ENCODE data around the gene ALKBH2. TPM values are rescaled to one million over a fixed set of nuclear protein-coding genes. Genes with fewer than 3 reads are reported as not detected.

Gene ALKBH2
- total RNA-seq (2014; rRNA removed; shearing (Covaris generic)): 29.6 and 40.1 TPM in 2 replicates

- DNase-seq: peak; percentile 92
- Histone ChIP-seq H3K27me3 (ENCODE audit: control insufficient read depth, insufficient read depth, low read length) (no peaks in the 10 kb centered on the region), H3K4me3 (ENCODE audit: insufficient read depth, low read depth, low read length) (peak within 1 kb of the TSS; percentile 37), H3K36me3 (replicated peaks; ENCODE audit: control insufficient read depth, insufficient read depth, low read length) (peaks cover 9% of the 10 kb centered on the region)
These were observed at the start of gene ALKBH2 for GRCh38 chr12:109093022-109093918. Gene ALKBH2 (minus strand): TSS chr12:109093472. CDS start chr12:109092786, 686 bp downstream.

GRCh38 chr12:109140560-109140959 is 47.3 kb upstream of the ALKBH2 start:
- no peaks in the 10 kb centered on the region for H3K27me3 ChIP-seq (ENCODE audit: control insufficient read depth, insufficient read depth, low read length)
- no peak overlapping the region for H3K4me3 ChIP-seq (ENCODE audit: insufficient read depth, low read depth, low read length)
- DNase-seq: no peak
- H3K36me3 ChIP-seq (replicated peaks; ENCODE audit: control insufficient read depth, insufficient read depth, low read length): no peaks in the 10 kb centered on the region

GRCh38 chr12:109139791-109140190 is 46.5 kb upstream of the ALKBH2 start:
- DNase-seq: no peak
- Histone ChIP-seq H3K36me3 (replicated peaks; ENCODE audit: control insufficient read depth, insufficient read depth, low read length) (no peaks in the 10 kb centered on the region), H3K27me3 (ENCODE audit: control insufficient read depth, insufficient read depth, low read length) (no peaks in the 10 kb centered on the region), H3K4me3 (ENCODE audit: insufficient read depth, low read depth, low read length) (no peak overlapping the region)

DNA sequence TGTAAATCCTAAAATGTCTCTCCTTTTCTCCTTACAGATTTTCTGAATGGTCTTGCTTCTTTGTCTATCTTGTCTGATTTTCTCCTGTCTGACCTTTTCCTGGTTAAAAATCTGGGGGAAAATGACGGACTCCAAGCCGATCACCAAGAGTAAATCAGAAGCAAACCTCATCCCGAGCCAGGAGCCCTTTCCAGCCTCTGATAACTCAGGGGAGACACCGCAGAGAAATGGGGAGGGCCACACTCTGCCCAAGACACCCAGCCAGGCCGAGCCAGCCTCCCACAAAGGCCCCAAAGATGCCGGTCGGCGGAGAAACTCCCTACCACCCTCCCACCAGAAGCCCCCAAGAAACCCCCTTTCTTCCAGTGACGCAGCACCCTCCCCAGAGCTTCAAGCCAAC is 46.1 kb upstream of the ALKBH2 start:
- H3K36me3 ChIP-seq (replicated peaks; ENCODE audit: control insufficient read depth, insufficient read depth, low read length): no peaks in the 10 kb centered on the region
- H3K27me3 ChIP-seq (ENCODE audit: control insufficient read depth, insufficient read depth, low read length): no peaks in the 10 kb centered on the region
- H3K4me3 ChIP-seq (ENCODE audit: insufficient read depth, low read depth, low read length): no peak overlapping the region
- DNase-seq: no peak

GRCh38 chr12:109137055-109137454 is 43.8 kb upstream of the ALKBH2 start:
- Histone ChIP-seq H3K27me3 (ENCODE audit: control insufficient read depth, insufficient read depth, low read length) (no peaks in the 10 kb centered on the region), H3K4me3 (ENCODE audit: insufficient read depth, low read depth, low read length) (no peak overlapping the region), H3K36me3 (replicated peaks; ENCODE audit: control insufficient read depth, insufficient read depth, low read length) (no peaks in the 10 kb centered on the region)
- DNase-seq: no peak

GRCh38 chr12:109134186-109134917 is 41.1 kb upstream of the ALKBH2 start:
- Histone ChIP-seq H3K27me3 (ENCODE audit: control insufficient read depth, insufficient read depth, low read length) (no peaks in the 10 kb centered on the region), H3K36me3 (replicated peaks; ENCODE audit: control insufficient read depth, insufficient read depth, low read length) (no peaks in the 10 kb centered on the region), H3K4me3 (ENCODE audit: insufficient read depth, low read depth, low read length) (no peak overlapping the region)
- peak; percentile 90 for DNase-seq

DNA sequence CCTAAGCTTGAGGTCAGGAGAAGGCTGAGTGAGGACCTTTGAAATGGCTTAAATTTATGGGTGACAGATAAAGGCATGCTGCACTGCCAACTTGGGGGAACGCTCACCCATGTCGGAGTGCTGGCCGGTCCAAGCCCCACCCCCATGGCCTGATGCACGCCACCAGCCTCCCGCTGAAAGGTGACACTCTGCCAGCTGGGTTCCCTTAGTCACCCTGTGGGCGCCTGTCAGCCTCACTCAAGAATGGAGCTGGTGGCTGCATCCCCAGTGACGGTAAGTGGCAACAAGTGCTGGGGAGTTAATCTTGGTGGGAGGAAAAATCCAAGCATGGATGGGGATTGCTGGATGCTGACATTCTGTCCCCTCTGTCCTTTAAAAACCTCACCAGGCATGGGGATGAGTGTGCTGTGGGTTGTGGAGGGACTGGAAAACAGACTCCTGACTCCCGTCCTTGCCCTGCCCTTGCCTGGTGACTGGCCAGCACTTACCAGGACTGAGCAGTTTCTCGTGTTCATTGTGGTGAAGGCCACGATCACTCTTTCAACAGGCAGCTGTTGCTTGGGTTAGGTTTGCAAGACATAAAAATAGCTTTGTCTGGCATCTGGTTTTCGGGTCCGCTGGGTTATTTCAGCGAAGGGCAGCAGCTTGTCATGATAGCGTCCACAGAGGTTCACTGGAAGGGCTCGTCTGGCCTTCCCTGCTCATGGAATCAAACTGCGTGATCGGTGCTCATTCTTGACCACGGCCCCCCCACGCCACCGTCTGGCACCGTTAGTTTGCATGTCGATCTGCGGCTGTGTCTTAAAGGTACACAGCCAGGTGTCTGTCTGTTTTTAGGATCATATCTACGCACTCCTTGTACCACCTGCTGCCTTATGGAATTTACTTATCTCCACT is 38.1 kb upstream of the ALKBH2 start:
- Histone ChIP-seq H3K27me3 (ENCODE audit: control insufficient read depth, insufficient read depth, low read length) (no peaks in the 10 kb centered on the region), H3K4me3 (ENCODE audit: insufficient read depth, low read depth, low read length) (no peak overlapping the region), H3K36me3 (replicated peaks; ENCODE audit: control insufficient read depth, insufficient read depth, low read length) (no peaks in the 10 kb centered on the region)
- no peak for DNase-seq

DNA sequence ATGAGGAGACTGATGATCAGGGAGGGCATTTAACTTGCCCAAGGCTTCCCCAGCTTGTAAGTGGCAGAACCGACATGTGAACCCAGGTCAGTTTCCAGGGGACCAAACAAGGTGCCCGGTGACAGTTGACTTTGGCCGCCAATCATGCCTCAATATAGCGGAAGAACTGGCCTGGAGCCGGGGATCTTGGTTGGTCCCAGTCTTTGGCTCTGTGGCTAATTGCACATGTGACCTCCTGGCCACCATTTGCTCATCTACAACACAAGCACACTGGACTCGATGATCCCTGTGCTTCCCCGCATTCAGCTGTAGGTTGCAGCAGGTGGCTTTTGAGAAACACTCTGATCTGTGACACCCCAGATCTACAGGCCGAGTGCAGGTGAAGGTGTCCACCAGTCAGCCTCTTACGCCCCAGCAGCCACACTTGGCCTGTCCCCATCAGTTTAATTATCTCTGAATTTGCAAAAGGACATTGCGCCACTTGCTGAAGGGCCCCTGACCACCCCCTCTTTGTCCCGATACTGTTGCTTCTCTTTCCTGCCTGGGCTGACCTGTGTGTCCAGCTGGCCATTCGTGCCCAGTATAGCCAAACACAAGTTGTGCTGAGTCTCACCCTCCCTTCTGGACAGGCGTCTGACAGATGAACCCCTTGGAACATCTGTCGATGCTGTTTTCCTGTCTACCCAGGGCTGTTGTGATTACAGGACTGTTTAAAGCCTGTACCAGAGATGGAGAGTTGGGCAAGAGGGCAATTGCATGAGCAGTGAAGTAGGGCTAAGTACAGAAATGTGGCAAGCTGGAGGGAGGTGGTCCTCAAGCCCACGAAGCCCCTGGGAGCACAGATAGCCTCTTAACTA is 37.3 kb upstream of the ALKBH2 start:
- no peak for DNase-seq
- Histone ChIP-seq H3K4me3 (ENCODE audit: insufficient read depth, low read depth, low read length) (no peak overlapping the region), H3K27me3 (ENCODE audit: control insufficient read depth, insufficient read depth, low read length) (no peaks in the 10 kb centered on the region), H3K36me3 (replicated peaks; ENCODE audit: control insufficient read depth, insufficient read depth, low read length) (no peaks in the 10 kb centered on the region)

- no peaks in the 10 kb centered on the region for H3K27me3 ChIP-seq (ENCODE audit: control insufficient read depth, insufficient read depth, low read length)
- DNase-seq: no peak
- no peak overlapping the region for H3K4me3 ChIP-seq (ENCODE audit: insufficient read depth, low read depth, low read length)
- H3K36me3 ChIP-seq (replicated peaks; ENCODE audit: control insufficient read depth, insufficient read depth, low read length): no peaks in the 10 kb centered on the region
These were observed 34.4 kb upstream of the ALKBH2 start for GRCh38 chr12:109127533-109128242.

DNA sequence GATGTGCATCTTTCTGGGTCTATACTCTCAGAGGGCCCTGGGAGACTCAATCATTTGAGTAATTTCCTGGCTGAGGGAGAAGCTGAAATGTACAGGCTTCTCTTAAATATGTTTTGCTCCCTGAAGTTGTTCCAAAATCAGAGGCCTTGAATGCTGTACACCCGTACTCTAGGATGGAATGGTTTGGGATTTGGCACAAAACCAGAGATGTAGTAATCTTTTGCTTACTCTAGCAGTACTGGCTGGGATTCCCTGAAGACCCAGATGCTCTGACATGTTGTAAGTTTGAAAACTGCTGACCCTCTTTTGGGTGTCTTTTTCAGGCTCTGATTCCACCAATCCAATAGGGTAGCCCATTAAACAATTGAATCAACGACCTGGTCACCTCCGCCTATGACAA is 33.5 kb upstream of the ALKBH2 start:
- Histone ChIP-seq H3K27me3 (ENCODE audit: control insufficient read depth, insufficient read depth, low read length) (no peaks in the 10 kb centered on the region), H3K36me3 (replicated peaks; ENCODE audit: control insufficient read depth, insufficient read depth, low read length) (no peaks in the 10 kb centered on the region), H3K4me3 (ENCODE audit: insufficient read depth, low read depth, low read length) (no peak overlapping the region)
- DNase-seq: no peak

DNA sequence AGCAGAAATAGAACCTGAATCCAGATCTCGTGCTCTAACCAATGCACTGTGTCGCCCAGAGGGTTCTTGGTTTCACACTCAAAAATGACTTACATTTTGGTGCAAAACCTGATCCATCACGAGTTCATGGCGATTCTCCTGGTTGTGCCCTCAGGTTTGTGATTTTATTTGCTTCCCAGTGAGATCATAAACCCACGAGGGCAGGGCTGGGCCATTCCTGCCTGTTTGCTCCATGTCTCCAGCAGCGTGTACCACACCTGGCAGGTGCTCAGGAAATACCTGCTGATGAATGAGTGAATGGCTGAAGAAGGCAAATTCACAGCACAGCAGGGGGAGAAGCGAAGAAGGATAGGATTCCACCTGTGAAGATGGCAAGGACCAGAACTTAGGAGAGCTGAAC is 32.5 kb upstream of the ALKBH2 start:
- Histone ChIP-seq H3K36me3 (replicated peaks; ENCODE audit: control insufficient read depth, insufficient read depth, low read length) (no peaks in the 10 kb centered on the region), H3K27me3 (ENCODE audit: control insufficient read depth, insufficient read depth, low read length) (no peaks in the 10 kb centered on the region), H3K4me3 (ENCODE audit: insufficient read depth, low read depth, low read length) (no peak overlapping the region)
- no peak for DNase-seq

DNA sequence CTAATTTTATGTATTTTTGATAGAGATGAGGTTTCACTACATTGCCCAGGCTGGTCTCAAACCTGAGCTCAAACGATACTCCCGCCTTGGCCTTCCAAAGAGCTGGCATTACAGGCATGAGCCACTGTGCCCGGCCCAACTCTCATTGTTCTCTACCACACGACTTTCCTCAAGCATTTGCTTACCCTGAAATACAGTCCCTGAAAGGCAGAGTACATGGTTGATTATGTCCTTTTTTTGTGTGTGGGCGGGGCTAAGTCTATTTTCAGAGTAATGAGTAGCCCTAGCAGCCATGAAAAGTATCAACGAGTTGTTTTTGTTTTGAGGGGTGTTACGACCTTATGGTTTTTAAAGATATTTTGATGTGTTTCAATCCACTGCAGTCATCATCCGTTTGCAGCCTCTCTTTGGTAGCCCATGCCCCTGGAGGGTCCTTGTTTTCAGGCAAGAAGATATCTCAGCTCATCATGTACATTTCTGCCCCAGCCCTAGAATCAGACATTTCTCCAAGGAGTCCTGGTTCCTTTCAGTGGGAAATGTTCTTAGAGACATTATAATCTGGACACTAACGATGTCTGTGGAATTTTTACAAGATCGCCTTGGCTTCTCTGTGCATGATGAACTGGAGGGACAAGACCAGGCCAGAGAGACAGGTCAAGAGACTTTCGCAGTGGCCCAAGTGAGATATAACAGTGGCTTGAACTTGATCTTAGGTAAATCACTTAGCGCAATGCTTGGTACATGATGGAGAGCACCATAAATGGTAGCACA is 31.8 kb upstream of the ALKBH2 start:
- Histone ChIP-seq H3K36me3 (replicated peaks; ENCODE audit: control insufficient read depth, insufficient read depth, low read length) (no peaks in the 10 kb centered on the region), H3K27me3 (ENCODE audit: control insufficient read depth, insufficient read depth, low read length) (no peaks in the 10 kb centered on the region), H3K4me3 (ENCODE audit: insufficient read depth, low read depth, low read length) (no peak overlapping the region)
- no peak for DNase-seq

All from H7 (cell line).